Coronary artery (tissue), 2 donors: ENCODE results near the gene MGA.

ENCODE experiments used
- DNase-seq: peaks from one replicate; pipeline ENCODE4 v3.0.0-alpha.2; 2017; ENCODE audit warnings: low spot score
- H3K27ac ChIP-seq, 2 donors: fragments of 200-600 bp; sonication (generic); one replicate each; pipeline ENCODE4 v1.5.1; 2016 to 2019
- H3K4me3 ChIP-seq: fragments of 200-600 bp; sonication (generic); 2 replicates; pipeline ENCODE4 v1.5.1; 2016; ENCODE audit warnings: mild to moderate bottlenecking, moderate library complexity
- TF ChIP-seq, protein P1 (sequence below): fragments of 200-600 bp; sonication (generic); IDR thresholded peaks from one replicate; pipeline ENCODE4 v1.5.1; 2019; ENCODE audit warnings: antibody characterized with exemption

The MGA gene

GRCh38 chr15:41647262-41647661 is 12.9 kb upstream of the MGA start:
- H3K27ac ChIP-seq, result no peak overlapping the region
- TF ChIP-seq, protein P1, sequence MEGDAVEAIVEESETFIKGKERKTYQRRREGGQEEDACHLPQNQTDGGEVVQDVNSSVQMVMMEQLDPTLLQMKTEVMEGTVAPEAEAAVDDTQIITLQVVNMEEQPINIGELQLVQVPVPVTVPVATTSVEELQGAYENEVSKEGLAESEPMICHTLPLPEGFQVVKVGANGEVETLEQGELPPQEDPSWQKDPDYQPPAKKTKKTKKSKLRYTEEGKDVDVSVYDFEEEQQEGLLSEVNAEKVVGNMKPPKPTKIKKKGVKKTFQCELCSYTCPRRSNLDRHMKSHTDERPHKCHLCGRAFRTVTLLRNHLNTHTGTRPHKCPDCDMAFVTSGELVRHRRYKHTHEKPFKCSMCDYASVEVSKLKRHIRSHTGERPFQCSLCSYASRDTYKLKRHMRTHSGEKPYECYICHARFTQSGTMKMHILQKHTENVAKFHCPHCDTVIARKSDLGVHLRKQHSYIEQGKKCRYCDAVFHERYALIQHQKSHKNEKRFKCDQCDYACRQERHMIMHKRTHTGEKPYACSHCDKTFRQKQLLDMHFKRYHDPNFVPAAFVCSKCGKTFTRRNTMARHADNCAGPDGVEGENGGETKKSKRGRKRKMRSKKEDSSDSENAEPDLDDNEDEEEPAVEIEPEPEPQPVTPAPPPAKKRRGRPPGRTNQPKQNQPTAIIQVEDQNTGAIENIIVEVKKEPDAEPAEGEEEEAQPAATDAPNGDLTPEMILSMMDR, result no peak
- DNase-seq, result no peak
- no peak overlapping the region for H3K4me3 ChIP-seq

DNA sequence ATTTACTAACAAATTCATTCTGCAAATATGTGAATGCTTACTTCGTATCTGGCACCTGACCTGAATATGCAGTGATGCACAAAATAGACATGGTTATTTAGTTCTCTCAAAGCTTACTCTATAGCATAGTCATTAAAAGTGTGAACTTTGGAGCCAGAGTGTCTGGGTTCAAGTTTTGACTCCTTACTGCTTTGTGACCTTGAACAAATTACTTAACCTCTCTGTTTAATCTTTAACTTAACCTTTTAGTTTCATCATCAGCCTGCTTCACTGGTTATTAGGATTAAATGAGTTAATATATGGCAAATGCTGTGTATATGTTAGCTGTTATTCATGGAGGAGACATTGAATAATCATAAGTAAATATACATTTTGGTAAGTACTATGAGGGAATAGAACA is 12.1 kb upstream of the MGA start:
- no peak overlapping the region for H3K27ac ChIP-seq

GRCh38 chr15:41648770-41649169 is 11.4 kb upstream of the MGA start:
- DNase-seq, result no peak
- TF ChIP-seq, protein P1, result no peak
- no peak overlapping the region for H3K27ac ChIP-seq
- no peak overlapping the region for H3K4me3 ChIP-seq

More for the DNA sequence above, 12.1 kb upstream of the MGA start:
- TF ChIP-seq, protein P1, result no peak
- no peak overlapping the region for H3K4me3 ChIP-seq
- no peak for DNase-seq

DNA sequence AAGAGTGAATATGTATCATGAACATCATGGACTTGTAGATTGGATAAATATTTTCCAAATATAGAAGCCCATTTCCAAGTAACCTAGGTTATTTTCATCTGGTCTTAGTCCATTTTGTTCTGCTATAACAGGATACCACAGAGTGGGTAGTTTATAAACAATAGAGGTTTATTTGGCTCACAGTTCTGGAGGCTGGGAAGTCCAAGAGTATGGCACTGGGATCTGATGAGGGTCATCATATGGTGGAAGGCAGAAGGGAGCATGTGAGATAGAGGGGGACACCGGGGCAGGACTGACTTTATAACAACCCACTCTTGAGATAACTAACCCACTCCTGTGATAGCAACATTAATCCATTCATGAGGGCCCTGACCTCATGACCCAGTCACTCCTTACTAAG is 9.4 kb upstream of the MGA start:
- no peak overlapping the region for H3K27ac ChIP-seq
- TF ChIP-seq, protein P1, result no peak
- no peak overlapping the region for H3K4me3 ChIP-seq
- no peak for DNase-seq

DNA sequence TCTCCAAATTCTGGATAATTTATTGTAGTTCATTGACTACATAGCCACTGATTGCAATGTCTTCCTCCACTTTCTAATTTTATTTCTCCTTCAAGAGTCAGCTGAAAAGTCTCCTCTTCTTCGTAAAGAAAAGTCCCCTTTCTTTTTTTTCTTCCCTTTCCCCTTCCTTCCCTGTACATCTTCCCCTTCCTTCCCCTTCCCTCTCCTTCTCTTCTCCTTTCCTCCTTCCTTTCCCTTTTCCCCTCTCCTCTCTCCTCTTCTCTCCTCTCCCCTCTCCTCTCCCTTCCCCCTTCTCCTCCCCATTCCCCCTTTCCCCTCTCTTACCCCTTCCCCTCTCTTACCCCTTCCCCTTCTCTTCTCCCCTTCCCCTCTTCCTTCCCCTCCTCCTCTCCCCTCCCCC is 8.8 kb upstream of the MGA start:
- Histone ChIP-seq H3K4me3 (no peak overlapping the region), H3K27ac (no peak overlapping the region)
- no peak for DNase-seq
- TF ChIP-seq, protein P1, result no peak

DNA sequence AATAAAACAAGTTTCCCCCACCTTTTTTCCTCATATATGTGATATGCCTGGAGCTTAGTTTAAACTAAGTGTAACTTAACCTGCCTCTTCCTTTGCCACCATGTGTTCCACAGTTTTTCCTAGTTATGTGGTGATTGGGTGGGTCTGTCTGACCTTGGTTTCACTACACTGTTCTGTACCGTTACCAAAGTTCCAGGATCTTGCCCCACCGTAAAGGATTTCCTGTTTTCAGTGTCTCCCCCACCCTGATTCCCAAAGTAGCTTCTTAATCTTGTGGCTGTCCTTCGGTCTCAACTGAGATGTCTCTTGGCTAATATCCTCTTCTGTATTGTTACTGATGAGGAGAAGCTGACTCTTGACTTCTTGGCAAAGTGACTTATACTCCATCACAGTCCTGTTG is 6.4 kb upstream of the MGA start:
- Histone ChIP-seq H3K27ac (no peak overlapping the region), H3K4me3 (no peak overlapping the region)
- TF ChIP-seq, protein P1, result no peak
- no peak for DNase-seq

GRCh38 chr15:41655716-41656115 is 4.5 kb upstream of the MGA start:
- TF ChIP-seq, protein P1, result no peak
- DNase-seq, result no peak
- no peak overlapping the region for H3K27ac ChIP-seq
- no peak overlapping the region for H3K4me3 ChIP-seq
